IMR-90 (cell line): ENCODE data around the gene GNG8. TPM values are rescaled to one million over a fixed set of nuclear protein-coding genes. Genes with fewer than 3 reads are reported as not detected.

Source experiments
- ATAC-seq: fragments of 200-7000 bp; cut with Tn5 transposase; 2 replicates; pipeline ENCODE4 v1.9.1; 2020; ENCODE audit warnings: low read depth, mild to moderate bottlenecking, moderate library complexity
- BruUV-seq: library from RNA; stranded (reverse); fragments of 400-500 nt; replicated peaks from 2 replicates; lab custom pipeline; 2021; lab: Mats Ljungman, UMichigan
- CTCF ChIA-PET: fragments of 300-600 bp; formaldehyde crosslinking; extraction: SDS; loops from one replicate; lab custom pipeline; 2021; ENCODE audit warnings: antibody characterized with exemption; lab: Yijun Ruan, JAX
- POLR2A ChIA-PET: fragments of 300-600 bp; sonication (Branson Sonifier 250); formaldehyde crosslinking; loops from one replicate; lab custom pipeline; 2022; ENCODE audit warnings: antibody characterized with exemption; ENCODE audit not compliant: unreplicated experiment; lab: Charles Lee
- DNase-seq: peaks from one replicate; pipeline ENCODE4 v3.0.0; 2013
- H2AFZ ChIP-seq: replicated peaks from 2 replicates; pipeline ENCODE3; 2013; ENCODE audit warnings: low read length, mild to moderate bottlenecking; ENCODE audit not compliant: poor library complexity
- H2AK5ac ChIP-seq: 2 replicates; pipeline ENCODE4 v1.6.1; 2013; ENCODE audit warnings: low read depth, low read length, inconsistent platforms
- H2AK9ac ChIP-seq: replicated peaks from 2 replicates; pipeline ENCODE3; 2013; ENCODE audit warnings: mild to moderate bottlenecking, low read depth, low read length, moderate library complexity; ENCODE audit not compliant: poor library complexity
- H2BK120ac ChIP-seq: 2 replicates; pipeline ENCODE4 v1.6.1; 2013; ENCODE audit warnings: low read depth, low read length, inconsistent platforms
- H2BK15ac ChIP-seq: 3 replicates; pipeline ENCODE4 v1.6.1; 2013; ENCODE audit warnings: low read depth, low read length, inconsistent platforms
- H2BK20ac ChIP-seq: 2 replicates; pipeline ENCODE4 v1.6.1; 2013; ENCODE audit warnings: low read depth, mild to moderate bottlenecking, inconsistent platforms, low read length, moderate library complexity
- H2BK5ac ChIP-seq: 2 replicates; pipeline ENCODE4 v1.6.1; 2013; ENCODE audit warnings: mild to moderate bottlenecking, low read depth, low read length, inconsistent platforms; ENCODE audit not compliant: poor library complexity, severe bottlenecking
- H3K14ac ChIP-seq: replicated peaks from 2 replicates; pipeline ENCODE4 v1.6.1; 2013; ENCODE audit warnings: low read depth, low read length, inconsistent platforms
- H3K18ac ChIP-seq: 2 replicates; pipeline ENCODE4 v1.6.1; 2013; ENCODE audit warnings: low read depth, low read length, control low read depth
- H3K23ac ChIP-seq: 2 replicates; pipeline ENCODE4 v1.6.1; 2013; ENCODE audit warnings: low read depth, low read length, inconsistent platforms
- H3K27ac ChIP-seq: 2 replicates; pipeline ENCODE4 v1.5.1; 2013; ENCODE audit warnings: mild to moderate bottlenecking, control low read depth, low read length; ENCODE audit not compliant: insufficient read depth
- H3K27me3 ChIP-seq: 2 replicates; pipeline ENCODE4 v1.6.1; 2013; ENCODE audit warnings: low read length; ENCODE audit not compliant: control insufficient read depth, insufficient read depth
- H3K36me3 ChIP-seq: 2 replicates; pipeline ENCODE4 v1.6.1; 2013; ENCODE audit warnings: low read length, mixed read lengths; ENCODE audit not compliant: control insufficient read depth, insufficient read depth
- H3K4ac ChIP-seq: 2 replicates; pipeline ENCODE4 v1.6.1; 2013; ENCODE audit warnings: low read depth, low read length, inconsistent platforms
- H3K4me1 ChIP-seq: 2 replicates; pipeline ENCODE4 v1.6.1; 2013; ENCODE audit warnings: low read length, mixed read lengths; ENCODE audit not compliant: control insufficient read depth, insufficient read depth
- H3K4me2 ChIP-seq: 2 replicates; pipeline ENCODE4 v1.6.1; 2013; ENCODE audit warnings: low read depth, mild to moderate bottlenecking, control low read depth, low read length, moderate library complexity
- H3K4me3 ChIP-seq: 2 replicates; pipeline ENCODE4 v1.5.1; 2013; ENCODE audit warnings: low read depth, mild to moderate bottlenecking, control low read depth, low read length, moderate library complexity; ENCODE audit not compliant: insufficient read depth
- H3K56ac ChIP-seq: 2 replicates; pipeline ENCODE4 v1.6.1; 2013; ENCODE audit warnings: low read length, inconsistent platforms; ENCODE audit not compliant: insufficient read depth; ENCODE audit errors: extremely low read depth
- H3K79me1 ChIP-seq, 2 experiments: 2 replicates each; pipeline ENCODE4 v1.6.1; 2013; ENCODE audit warnings: low read length in 2 of 2, inconsistent platforms in 1 of 2, low read depth in 1 of 2
- H3K9ac ChIP-seq: 2 replicates; pipeline ENCODE4 v1.6.1; 2013; ENCODE audit warnings: low read depth, low read length, control low read depth
- H3K9me1 ChIP-seq: 2 replicates; pipeline ENCODE4 v1.6.1; 2013; ENCODE audit warnings: low read length, inconsistent platforms; ENCODE audit not compliant: insufficient read depth
- H3K9me3 ChIP-seq: 2 replicates; pipeline ENCODE4 v1.6.1; 2013; ENCODE audit warnings: low read length; ENCODE audit not compliant: control insufficient read depth, insufficient read depth
- H4K20me1 ChIP-seq: 2 replicates; pipeline ENCODE4 v1.6.1; 2013; ENCODE audit warnings: low read length, inconsistent platforms; ENCODE audit not compliant: insufficient read depth
- H4K5ac ChIP-seq: 2 replicates; pipeline ENCODE4 v1.6.1; 2013; ENCODE audit warnings: mild to moderate bottlenecking, low read depth, low read length, control low read depth
- H4K8ac ChIP-seq, 2 experiments: 2 replicates each; pipeline ENCODE4 v1.6.1; 2013; ENCODE audit warnings: low read depth in 2 of 2, low read length in 2 of 2, control low read depth in 1 of 2, inconsistent platforms in 1 of 2
- H4K91ac ChIP-seq: 2 replicates; pipeline ENCODE4 v1.6.1; 2013; ENCODE audit warnings: low read depth, low read length, inconsistent platforms; ENCODE audit not compliant: insufficient read depth
- CHD1 ChIP-seq: IDR thresholded peaks from 2 replicates; pipeline ENCODE4 v1.6.1; 2012; ENCODE audit warnings: low read depth, low read length, improper control_type of control experiment
- CTCF ChIP-seq: conservative IDR thresholded peaks from 2 replicates; pipeline ENCODE4 v1.5.1; 2012; ENCODE audit warnings: mild to moderate bottlenecking, low read depth, low read length, improper control_type of control experiment
- FOS ChIP-seq: fragments of 150-350 bp; IDR thresholded peaks from 2 replicates; pipeline ENCODE4 v1.6.1; 2016; ENCODE audit warnings: low read depth, low read length
- MXI1 ChIP-seq: IDR thresholded peaks from 2 replicates; pipeline ENCODE4 v1.6.1; 2012; ENCODE audit warnings: low read depth, mild to moderate bottlenecking, low read length, moderate library complexity, borderline replicate concordance
- RCOR1 ChIP-seq: IDR thresholded peaks from 2 replicates; pipeline ENCODE4 v1.6.1; 2012; ENCODE audit warnings: mild to moderate bottlenecking, low read length, improper control_type of control experiment; ENCODE audit not compliant: insufficient replicate concordance
- SMC3 ChIP-seq: fragments of 150-350 bp; IDR thresholded peaks from 2 replicates; pipeline ENCODE4 v1.6.1; 2016; ENCODE audit warnings: low read depth, mild to moderate bottlenecking, antibody characterized with exemption, low read length, moderate library complexity
- WGBS, 2 experiments: methylation state at CpG; one replicate each; pipeline versions ENCODE4 v1.1.5 to v1.1.7; 2013; ENCODE audit warnings: missing lambda C conversion rate in 2 of 2; ENCODE audit not compliant: insufficient read length in 1 of 2; ENCODE audit errors: extremely low coverage in 2 of 2; 5-methylcytosine and 5-hydroxymethylcytosine counted together
- dilution Hi-C: fragments of 300-500 bp; cut with HindIII; formaldehyde crosslinking; loops from one replicate; pipeline ENCODE4 v1.14.3; 2018; ENCODE audit warnings: low sequenced_read_pairs; ENCODE audit not compliant: unreplicated experiment
- in situ Hi-C: fragments of 300-500 bp; cut with MboI; formaldehyde crosslinking; loops from 3 replicates; pipeline ENCODE4 v1.14.3; 2019; ENCODE audit warnings: low sequenced_read_pairs, inconsistent platforms, mixed read lengths
- intact Hi-C: fragments of 100-400 bp; cut with micrococcal nuclease; formaldehyde crosslinking; loops from 2 replicates; pipeline ENCODE4 v1.10.0; 2022
- polyA plus RNA-seq, 3 experiments: library from polyadenylated mRNA; depleted of rRNA; stranded (reverse); fragments of >200 nt; gene quantifications; 2 replicates each; pipeline ENCODE4 v1.2.3, GENCODE V29; 2012; ENCODE audit warnings: low replicate concordance in 1 of 3
- total RNA-seq: library from RNA; depleted of rRNA; stranded (reverse); fragments of >200 nt; gene quantifications from 2 replicates; pipeline ENCODE4 v1.2.3, GENCODE V29; 2012

GNG8 gene
- total and polyA plus RNA-seq, 2 of the 4 experiments (the other 2 are of a cell fraction): not detected

- no peaks in the 10 kb centered on the region for H4K20me1 ChIP-seq
- no peak overlapping the region for H3K14ac ChIP-seq
- H3K23ac ChIP-seq: no peak overlapping the region
- H2BK5ac ChIP-seq: no peak overlapping the region
- H3K4me3 ChIP-seq: no peak overlapping the region
- no peak overlapping the region for H2AK9ac ChIP-seq
- H2AFZ ChIP-seq: no peak overlapping the region
- dilution Hi-C loops: no loop called here
- intact Hi-C loops: no loop called here
- H2BK15ac ChIP-seq: no peak overlapping the region
- no CpG with 5 or more reads among the region's 3 CpGs for WGBS, 2 experiments
- no peak overlapping the region for H2AK5ac ChIP-seq
- H3K27ac ChIP-seq: no peak overlapping the region
- DNase-seq (no peak), ATAC-seq (no peak)
- H4K8ac ChIP-seq: no peak overlapping the region
- no peak overlapping the region for H3K4ac ChIP-seq
- H3K56ac ChIP-seq: no peak overlapping the region
- H3K79me1 ChIP-seq: no peaks in the 10 kb centered on the region
- H3K9me1 ChIP-seq: no peaks in the 10 kb centered on the region
- no peak overlapping the region for H3K18ac ChIP-seq
- H3K36me3 ChIP-seq: peaks cover 5% of the 10 kb centered on the region; the same call in 1 of the 2 replicates
- ChIA-PET POLR2A (no interaction called here), CTCF (interaction anchor here (0.6 kb wide), 1 partner anchor 53 kb away, joined by 4 read pairs; no protein-coding TSS in a partner anchor)
- no peak overlapping the region for H4K5ac ChIP-seq
- H2BK20ac ChIP-seq: no peak overlapping the region
- no peak overlapping the region for H3K9ac ChIP-seq
- no peak overlapping the region for H4K91ac ChIP-seq
- H3K9me3 ChIP-seq: peaks cover 7% of the 10 kb centered on the region
- H3K27me3 ChIP-seq: no peaks in the 10 kb centered on the region
- no peak overlapping the region for H2BK120ac ChIP-seq
- H3K4me1 ChIP-seq: no peaks in the 10 kb centered on the region
- TF ChIP-seq SMC3 (no peak), RCOR1 (no peak), CTCF (no peak), CHD1 (no peak), MXI1 (no peak), FOS (no peak)
- in situ Hi-C loops: no loop called here
- BruUV-seq: no TSS peak
- H3K4me2 ChIP-seq: no peak overlapping the region
Measured at GRCh38 chr19:46646402-46646801, 10.4 kb upstream of the GNG8 start.
